A673 (cell line): Measurements from ENCODE around the gene TMSB4X. TPM values are rescaled to one million over a fixed set of nuclear protein-coding genes. Genes with fewer than 3 reads are reported as not detected.

Experiments
- BruUV-seq: library from RNA; stranded (reverse); fragments of 400-500 nt; replicated peaks from 2 replicates; lab custom pipeline; 2021; lab: Mats Ljungman, UMichigan
- CTCF ChIA-PET: fragments of 300-600 bp; sonication (Branson Sonifier 250); formaldehyde crosslinking; loops from one replicate; lab custom pipeline; 2022; ENCODE audit warnings: antibody characterized with exemption; lab: Charles Lee
- POLR2A ChIA-PET: fragments of 300-600 bp; sonication (Branson Sonifier 250); formaldehyde crosslinking; loops from one replicate; lab custom pipeline; 2022; ENCODE audit warnings: antibody characterized with exemption; ENCODE audit not compliant: low non-redundant PET; lab: Charles Lee
- DNase-seq: peaks from one replicate; pipeline ENCODE4 v3.0.0-alpha.2; 2015; ENCODE audit warnings: low spot score
- H3K27ac ChIP-seq: fragments of 200-600 bp; sonication (generic); 2 replicates; pipeline ENCODE4 v1.5.1; 2016; ENCODE audit warnings: mixed run types, low read depth, mild to moderate bottlenecking, mixed read lengths, antibody characterized with exemption, low read length; ENCODE audit not compliant: poor library complexity, severe bottlenecking
- H3K27me3 ChIP-seq: fragments of 200-600 bp; sonication (generic); replicated peaks from 2 replicates; pipeline ENCODE4 v1.6.1; 2017; ENCODE audit warnings: mixed run types, low read depth, mild to moderate bottlenecking, mixed read lengths, antibody characterized with exemption, low read length; ENCODE audit not compliant: insufficient read depth, poor library complexity
- H3K36me3 ChIP-seq: fragments of 200-600 bp; sonication (generic); 2 replicates; pipeline ENCODE4 v1.6.1; 2016; ENCODE audit warnings: mixed run types, mild to moderate bottlenecking, mixed read lengths, antibody characterized with exemption, low read length; ENCODE audit not compliant: insufficient read depth, poor library complexity, severe bottlenecking
- H3K4me1 ChIP-seq: fragments of 200-600 bp; sonication (generic); 2 replicates; pipeline ENCODE4 v1.6.1; 2017; ENCODE audit warnings: mixed run types, mild to moderate bottlenecking, mixed read lengths, antibody characterized with exemption, low read length; ENCODE audit not compliant: insufficient read depth, poor library complexity, severe bottlenecking
- H3K4me3 ChIP-seq: fragments of 200-600 bp; sonication (generic); 2 replicates; pipeline ENCODE4 v1.5.1; 2016; ENCODE audit warnings: low read depth, mixed run types, mild to moderate bottlenecking, mixed read lengths, low read length; ENCODE audit not compliant: poor library complexity, severe bottlenecking
- H3K9me3 ChIP-seq: fragments of 200-600 bp; sonication (generic); 2 replicates; pipeline ENCODE4 v1.6.1; 2016; ENCODE audit warnings: mixed run types, low read depth, mild to moderate bottlenecking, mixed read lengths, antibody characterized with exemption, low read length; ENCODE audit not compliant: poor library complexity, severe bottlenecking
- CTCF ChIP-seq: fragments of 300-800, 200-600 bp; sonication (generic); conservative IDR thresholded peaks from 2 replicates; pipeline ENCODE4 v1.5.1; 2017; ENCODE audit warnings: low read depth, mild to moderate bottlenecking, antibody characterized with exemption, low read length, moderate library complexity, mixed read lengths
- EZH2 ChIP-seq: fragments of 200-600 bp; sonication (generic); IDR thresholded peaks from 2 replicates; pipeline ENCODE4 v1.6.1; 2017; ENCODE audit warnings: borderline replicate concordance, low read depth, mild to moderate bottlenecking, mixed read lengths, antibody characterized with exemption, low read length; ENCODE audit not compliant: poor library complexity, severe bottlenecking
- intact Hi-C: fragments of 100-400 bp; cut with micrococcal nuclease; formaldehyde crosslinking; loops from one replicate; pipeline ENCODE4 v1.10.0; 2022; ENCODE audit not compliant: unreplicated experiment
- total RNA-seq: library from RNA; stranded (reverse); gene quantifications from 2 replicates; pipeline ENCODE4 v1.2.3, GENCODE V29; 2021

TMSB4X gene
- total RNA-seq, 1 experiment from 2014 or later: 1,093 TPM

- no peaks in the 10 kb centered on the region for H3K9me3 ChIP-seq
- H3K27me3 ChIP-seq: no peaks in the 10 kb centered on the region
- intact Hi-C loops: no loop called here
- H3K4me1 ChIP-seq: no peaks in the 10 kb centered on the region
- H3K4me3 ChIP-seq: no peak overlapping the region
- no TSS peak for BruUV-seq
- DNase-seq: no peak
- CTCF ChIA-PET: no interaction called here
- H3K36me3 ChIP-seq: no peaks in the 10 kb centered on the region
- no peak overlapping the region for H3K27ac ChIP-seq
- TF ChIP-seq EZH2 (no peak), CTCF (no peak)
- POLR2A ChIA-PET: no interaction called here
These were observed 48.7 kb downstream of the TMSB4X start for GRCh38 chrX:13023567-13023966.

- Histone ChIP-seq H3K27me3 (no peaks in the 10 kb centered on the region), H3K27ac (no peak overlapping the region), H3K4me1 (peaks cover 3% of the 10 kb centered on the region), H3K4me3 (no peak overlapping the region), H3K36me3 (no peaks in the 10 kb centered on the region), H3K9me3 (no peaks in the 10 kb centered on the region)
- intact Hi-C loops: no loop called here
- POLR2A ChIA-PET: no interaction called here
- DNase-seq: no peak
- TF ChIP-seq CTCF (no peak), EZH2 (no peak)
- CTCF ChIA-PET: no interaction called here
- BruUV-seq: no TSS peak
These were observed 49.1 kb downstream of the TMSB4X start for GRCh38 chrX:13023979-13024378.

GRCh38 chrX:13024986-13025385 is 50.1 kb downstream of the TMSB4X start:
- H3K4me3 ChIP-seq: no peak overlapping the region
- no peak overlapping the region for H3K27ac ChIP-seq
- no TSS peak for BruUV-seq
- DNase-seq: no peak
- no peaks in the 10 kb centered on the region for H3K36me3 ChIP-seq
- CTCF ChIA-PET: no interaction called here
- peaks cover 13% of the 10 kb centered on the region for H3K4me1 ChIP-seq
- intact Hi-C loops: no loop called here
- POLR2A ChIA-PET: no interaction called here
- TF ChIP-seq CTCF (no peak), EZH2 (no peak)
- no peaks in the 10 kb centered on the region for H3K27me3 ChIP-seq
- H3K9me3 ChIP-seq: no peaks in the 10 kb centered on the region

Other genes with a start within 250 kb of the TMSB4X start
- 38.9 and 41.2 TPM in 2 replicates for gene PRPS2, start 183.7 kb upstream of the TMSB4X start, total RNA-seq
- gene TLR7, start 108.0 kb upstream of the TMSB4X start, total RNA-seq: 0.11 TPM in 2 replicates
- gene TLR8, start 68.5 kb upstream of the TMSB4X start, total RNA-seq: not detected in 2 replicates
- not detected in 2 replicates for gene FAM9C, start 69.5 kb downstream of the TMSB4X start, total RNA-seq